Natural killer cell (primary cell): ENCODE measurements around the gene CCDC154. TPM values are rescaled to one million over a fixed set of nuclear protein-coding genes. Genes with fewer than 3 reads are reported as not detected.

Source experiments
- ATAC-seq, 3 donors: fragments of 150-1000 bp in 2 of 3; fragments of 200-7000 bp in 1 of 3; cut with Tn5 transposase; 1 replicate in 1 of 3; 2 replicates in 2 of 3; pipeline ENCODE4 v1.10.0; 2021; ENCODE audit warnings: mild to moderate bottlenecking in 2 of 3, moderate library complexity in 2 of 3
- DNase-seq, 2 donors: peaks; one replicate each; pipeline versions ENCODE4 v3.0.0 to v3.0.0-alpha.2; 2013 to 2021; ENCODE audit warnings: mixed read lengths in 1 of 2
- H3K27ac ChIP-seq: one replicate; pipeline ENCODE4 v1.5.1; 2013; ENCODE audit warnings: mild to moderate bottlenecking, low read length
- H3K27me3 ChIP-seq: one replicate; pipeline ENCODE4 v1.6.1; 2013; ENCODE audit warnings: low read length; ENCODE audit not compliant: control insufficient read depth, insufficient read depth
- H3K36me3 ChIP-seq: one replicate; pipeline ENCODE4 v1.6.1; 2013; ENCODE audit warnings: low read length; ENCODE audit not compliant: control insufficient read depth, insufficient read depth
- H3K4me1 ChIP-seq: one replicate; pipeline ENCODE4 v1.6.1; 2013; ENCODE audit warnings: low read length; ENCODE audit not compliant: control insufficient read depth, insufficient read depth
- H3K4me3 ChIP-seq: one replicate; pipeline ENCODE4 v1.5.1; 2013; ENCODE audit warnings: low read length
- H3K9me3 ChIP-seq: one replicate; pipeline ENCODE4 v1.6.1; 2013; ENCODE audit warnings: low read length; ENCODE audit not compliant: control insufficient read depth, insufficient read depth
- H3K27ac Mint-ChIP-seq, 2 donors: one replicate each; pipeline ENCODE4 v1.8.0; 2022; ENCODE audit warnings: mild to moderate bottlenecking in 2 of 2, mixed read lengths in 2 of 2, moderate library complexity in 1 of 2
- H3K27me3 Mint-ChIP-seq, 2 donors: one replicate each; pipeline ENCODE4 v1.8.0; 2022; ENCODE audit warnings: low read depth in 2 of 2, mixed read lengths in 2 of 2
- H3K36me3 Mint-ChIP-seq: one replicate; pipeline ENCODE4 v1.8.0; 2022; ENCODE audit warnings: mixed read lengths
- H3K4me1 Mint-ChIP-seq, 2 donors: one replicate each; pipeline ENCODE4 v1.8.0; 2022; ENCODE audit warnings: mixed read lengths in 2 of 2
- H3K4me3 Mint-ChIP-seq: one replicate; pipeline ENCODE4 v1.8.0; 2022; ENCODE audit warnings: mild to moderate bottlenecking, moderate library complexity, mixed read lengths
- H3K9me3 Mint-ChIP-seq, 2 donors: one replicate each; pipeline ENCODE4 v1.8.0; 2022; ENCODE audit warnings: mixed read lengths in 2 of 2
- WGBS: methylation state at CpG from one replicate; pipeline ENCODE4 v1.1.7; 2013; ENCODE audit warnings: missing lambda C conversion rate; ENCODE audit not compliant: insufficient coverage; 5-methylcytosine and 5-hydroxymethylcytosine counted together
- intact Hi-C: fragments of 100-400 bp; cut with micrococcal nuclease; formaldehyde crosslinking; loops from one replicate; pipeline ENCODE4 v1.14.2; 2022
- total RNA-seq, 4 donors: library from RNA; stranded (reverse); fragments of 120-200 nt in 1 of 4; gene quantifications; one replicate each; pipeline versions ENCODE4 v1.2.3 to v1.2.4, GENCODE V29; 2013 to 2022
- TF ChIP-seq, protein P1 (sequence below): fragments of 200-600 bp; IDR thresholded peaks from one replicate; pipeline ENCODE4 v1.8.0; 2022; ENCODE audit warnings: antibody characterized with exemption

CCDC154 gene
- total RNA-seq, 3 donors from 2014 or later (not counting 1 experiment from before 2014, with no cell fraction given): 0.88 to 1.8 (median 1.6) TPM

DNA sequence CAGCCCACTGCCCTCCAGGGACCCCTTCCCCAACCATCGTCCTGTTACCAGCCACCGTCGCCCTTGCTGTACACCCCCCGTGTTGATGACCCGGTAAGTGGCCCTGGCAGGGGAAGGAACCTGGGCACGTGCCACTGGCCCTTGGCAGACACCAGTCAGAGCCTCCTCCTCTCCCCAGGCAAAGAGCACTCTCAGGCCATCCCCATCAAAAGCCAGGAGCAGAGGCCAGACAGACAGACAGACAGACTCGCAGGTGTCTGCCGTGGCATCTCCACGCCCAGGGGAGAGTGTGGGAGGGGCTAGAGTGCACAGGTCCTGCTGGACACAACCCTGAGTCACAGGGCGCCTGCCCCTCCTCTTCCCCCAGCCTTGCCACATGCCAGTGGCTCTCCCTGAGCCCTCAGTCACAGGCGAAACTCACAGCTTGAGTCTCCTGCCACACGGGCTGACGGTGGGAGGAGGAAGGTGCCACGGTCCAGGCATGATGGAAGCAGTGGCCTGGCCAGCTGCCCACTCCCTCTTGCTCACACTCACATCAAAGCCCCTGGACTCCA is 22.7 kb upstream of the CCDC154 start:
- H3K4me1 ChIP-seq: peaks cover 25% of the 10 kb centered on the region
- no peaks in the 10 kb centered on the region for H3K27me3 ChIP-seq
- H3K27ac ChIP-seq: no peak overlapping the region
- H3K36me3 ChIP-seq: peaks cover 2% of the 10 kb centered on the region
- H3K9me3 Mint-ChIP-seq: no peaks in the 10 kb centered on the region
- H3K27me3 Mint-ChIP-seq: no peaks in the 10 kb centered on the region
- no peak overlapping the region for H3K4me3 Mint-ChIP-seq
- TF ChIP-seq, protein P1, sequence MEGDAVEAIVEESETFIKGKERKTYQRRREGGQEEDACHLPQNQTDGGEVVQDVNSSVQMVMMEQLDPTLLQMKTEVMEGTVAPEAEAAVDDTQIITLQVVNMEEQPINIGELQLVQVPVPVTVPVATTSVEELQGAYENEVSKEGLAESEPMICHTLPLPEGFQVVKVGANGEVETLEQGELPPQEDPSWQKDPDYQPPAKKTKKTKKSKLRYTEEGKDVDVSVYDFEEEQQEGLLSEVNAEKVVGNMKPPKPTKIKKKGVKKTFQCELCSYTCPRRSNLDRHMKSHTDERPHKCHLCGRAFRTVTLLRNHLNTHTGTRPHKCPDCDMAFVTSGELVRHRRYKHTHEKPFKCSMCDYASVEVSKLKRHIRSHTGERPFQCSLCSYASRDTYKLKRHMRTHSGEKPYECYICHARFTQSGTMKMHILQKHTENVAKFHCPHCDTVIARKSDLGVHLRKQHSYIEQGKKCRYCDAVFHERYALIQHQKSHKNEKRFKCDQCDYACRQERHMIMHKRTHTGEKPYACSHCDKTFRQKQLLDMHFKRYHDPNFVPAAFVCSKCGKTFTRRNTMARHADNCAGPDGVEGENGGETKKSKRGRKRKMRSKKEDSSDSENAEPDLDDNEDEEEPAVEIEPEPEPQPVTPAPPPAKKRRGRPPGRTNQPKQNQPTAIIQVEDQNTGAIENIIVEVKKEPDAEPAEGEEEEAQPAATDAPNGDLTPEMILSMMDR: no peak
- H3K27ac Mint-ChIP-seq: no peak overlapping the region
- WGBS: 83% methylated on average over 14 of the region's 14 CpGs
- H3K36me3 Mint-ChIP-seq: no peaks in the 10 kb centered on the region
- no peaks in the 10 kb centered on the region for H3K9me3 ChIP-seq
- intact Hi-C loops: no loop called here
- DNase-seq: no peak
- no peak for ATAC-seq
- H3K4me3 ChIP-seq: no peak overlapping the region
- H3K4me1 Mint-ChIP-seq: peaks cover 15 to 36% of the 10 kb centered on the region in 2 donors

DNA sequence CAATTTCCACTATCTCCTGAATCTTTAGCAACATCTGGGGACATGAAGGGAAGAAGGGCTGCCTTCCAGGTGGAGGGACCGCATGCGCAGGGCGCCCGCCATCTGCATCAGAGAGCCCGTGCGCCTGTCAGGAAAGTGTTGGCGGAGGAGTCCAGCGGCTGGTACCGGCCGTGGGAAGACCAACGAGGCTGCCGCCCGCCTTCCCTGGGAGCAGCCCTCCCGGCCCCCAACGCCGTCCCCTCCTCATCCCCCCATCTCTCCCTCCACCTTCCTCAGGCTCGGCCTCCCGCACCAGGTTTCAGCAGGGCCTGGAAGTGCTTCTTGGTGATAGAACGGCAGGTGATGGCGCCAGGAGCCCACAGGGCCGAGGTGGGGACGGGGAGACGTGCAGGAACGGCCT is 21.7 kb upstream of the CCDC154 start:
- H3K4me3 ChIP-seq: no peak overlapping the region
- H3K9me3 Mint-ChIP-seq: no peaks in the 10 kb centered on the region
- H3K27ac ChIP-seq: no peak overlapping the region
- H3K4me1 ChIP-seq: peaks cover 15% of the 10 kb centered on the region
- H3K9me3 ChIP-seq: no peaks in the 10 kb centered on the region
- no peaks in the 10 kb centered on the region for H3K36me3 Mint-ChIP-seq
- no peak overlapping the region for H3K27ac Mint-ChIP-seq
- DNase-seq: no peak
- TF ChIP-seq, protein P1: no peak
- no peaks in the 10 kb centered on the region for H3K27me3 ChIP-seq
- H3K27me3 Mint-ChIP-seq: no peaks in the 10 kb centered on the region
- intact Hi-C loops: no loop called here
- ATAC-seq: no peak
- WGBS: 96% methylated on average over 24 of the region's 24 CpGs
- peaks cover 6% of the 10 kb centered on the region for H3K36me3 ChIP-seq
- H3K4me1 Mint-ChIP-seq: peaks cover 14 to 28% of the 10 kb centered on the region in 2 donors
- no peak overlapping the region for H3K4me3 Mint-ChIP-seq

DNA sequence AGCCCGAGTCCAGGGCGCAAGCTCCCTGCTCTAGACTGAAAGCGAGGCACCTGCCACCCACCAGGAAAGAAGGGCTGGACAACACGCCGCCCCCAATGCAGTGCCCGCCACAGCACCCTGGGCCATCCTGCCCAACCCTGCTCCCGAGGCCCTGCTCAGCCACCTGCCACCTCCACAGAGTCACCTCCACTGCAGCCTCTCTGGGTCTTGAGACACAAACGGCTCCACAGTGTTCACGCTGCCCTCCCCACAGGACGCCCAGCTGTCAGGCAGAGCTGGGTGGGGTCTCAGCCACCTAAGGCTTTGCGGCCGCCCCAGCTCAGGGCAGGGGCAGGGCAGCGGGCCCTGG is 21.2 kb upstream of the CCDC154 start:
- Mint-ChIP-seq H3K27me3 (no peaks in the 10 kb centered on the region), H3K36me3 (no peaks in the 10 kb centered on the region), H3K9me3 (no peaks in the 10 kb centered on the region), H3K4me1 (peaks cover 10 to 23% of the 10 kb centered on the region in 2 donors), H3K4me3 (no peak overlapping the region), H3K27ac (no peak overlapping the region)
- DNase-seq (no peak), ATAC-seq (no peak)
- intact Hi-C loops: no loop called here
- TF ChIP-seq, protein P1: no peak
- H3K27ac ChIP-seq: no peak overlapping the region
- no peaks in the 10 kb centered on the region for H3K9me3 ChIP-seq
- WGBS: 92% methylated on average over 13 of the region's 13 CpGs
- H3K27me3 ChIP-seq: no peaks in the 10 kb centered on the region
- peaks cover 10% of the 10 kb centered on the region for H3K4me1 ChIP-seq
- H3K36me3 ChIP-seq: peaks cover 10% of the 10 kb centered on the region
- H3K4me3 ChIP-seq: no peak overlapping the region

DNA sequence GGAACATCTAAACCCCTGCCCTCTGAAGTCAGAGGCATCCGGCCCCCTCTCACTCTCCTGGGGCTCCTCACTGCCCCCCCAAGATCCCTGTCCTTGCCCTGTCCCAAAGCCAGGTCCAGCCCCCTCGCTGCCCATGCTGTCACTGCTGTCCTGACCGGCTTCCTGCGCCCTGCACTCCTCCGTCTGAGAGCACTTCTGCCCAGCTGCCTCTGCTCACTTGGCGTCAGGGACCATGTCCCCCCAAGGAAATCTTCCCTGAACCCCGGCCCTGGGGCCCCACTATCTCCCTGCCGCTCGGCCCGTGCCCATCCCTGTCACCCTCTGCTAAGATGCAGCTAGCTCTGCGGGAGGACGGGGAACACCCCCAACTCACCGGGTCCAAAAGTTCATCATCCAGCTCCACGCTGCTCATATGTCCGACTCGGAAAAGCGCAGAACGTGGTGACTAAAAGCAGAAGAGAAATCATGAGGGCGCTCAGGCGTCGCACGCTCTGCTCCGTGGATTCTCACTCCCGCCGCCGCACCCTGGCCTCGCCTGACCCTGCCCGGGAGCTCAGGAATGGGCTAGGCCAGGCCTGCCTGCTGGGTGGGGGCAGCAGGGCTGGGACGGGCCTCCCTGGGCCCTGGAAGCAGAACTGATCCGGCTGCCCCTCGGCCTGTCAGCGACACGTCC is 20.7 kb upstream of the CCDC154 start:
- Histone ChIP-seq H3K27me3 (no peaks in the 10 kb centered on the region), H3K36me3 (peaks cover 15% of the 10 kb centered on the region), H3K9me3 (no peaks in the 10 kb centered on the region), H3K4me1 (peaks cover 5% of the 10 kb centered on the region), H3K27ac (no peak overlapping the region), H3K4me3 (no peak overlapping the region)
- H3K27ac Mint-ChIP-seq: no peak overlapping the region
- WGBS: 95% methylated on average over 33 of the region's 33 CpGs
- no peaks in the 10 kb centered on the region for H3K36me3 Mint-ChIP-seq
- H3K4me3 Mint-ChIP-seq: no peak overlapping the region
- DNase-seq (no peak), ATAC-seq (no peak)
- H3K4me1 Mint-ChIP-seq: peaks cover 7 to 19% of the 10 kb centered on the region in 2 donors
- no peaks in the 10 kb centered on the region for H3K9me3 Mint-ChIP-seq
- intact Hi-C loops: no loop called here
- H3K27me3 Mint-ChIP-seq: no peaks in the 10 kb centered on the region
- TF ChIP-seq, protein P1: no peak
